MCF 10A (cell line): ENCODE data around the gene RAMP3. TPM values are rescaled to one million over a fixed set of nuclear protein-coding genes. Genes with fewer than 3 reads are reported as not detected.

ENCODE experiments used
- BruUV-seq: library from RNA; stranded (reverse); fragments of 400-500 nt; replicated peaks from 2 replicates; lab custom pipeline; 2021; lab: Mats Ljungman, UMichigan
- CTCF ChIA-PET: fragments of 300-600 bp; sonication (Branson Sonifier 250); formaldehyde crosslinking; extraction: SDS; loops from one replicate; lab custom pipeline; 2021; ENCODE audit warnings: antibody characterized with exemption, inconsistent platforms; lab: Yijun Ruan, JAX
- POLR2A ChIA-PET: fragments of 300-600, 350-650 bp; sonication (Branson Sonifier 250); formaldehyde crosslinking; extraction: SDS; loops from one replicate; lab custom pipeline; 2020; ENCODE audit warnings: antibody characterized with exemption, inconsistent platforms; lab: Yijun Ruan, JAX
- DNase-seq: peaks from one replicate; pipeline ENCODE4 v3.0.0-alpha.2; 2018; ENCODE audit not compliant: unreplicated experiment
- H3K27ac Mint-ChIP-seq: one replicate; pipeline ENCODE4 v1.8.0; 2022; ENCODE audit warnings: mild to moderate bottlenecking, low read depth, mixed read lengths; ENCODE audit not compliant: unreplicated experiment
- H3K27me3 Mint-ChIP-seq: one replicate; pipeline ENCODE4 v1.8.0; 2022; ENCODE audit warnings: mixed read lengths; ENCODE audit not compliant: insufficient read depth, unreplicated experiment
- H3K36me3 Mint-ChIP-seq: one replicate; pipeline ENCODE4 v1.8.0; 2022; ENCODE audit warnings: mild to moderate bottlenecking, moderate library complexity, mixed read lengths; ENCODE audit not compliant: insufficient read depth, unreplicated experiment
- H3K4me1 Mint-ChIP-seq: one replicate; pipeline ENCODE4 v1.8.0; 2022; ENCODE audit warnings: mixed read lengths; ENCODE audit not compliant: insufficient read depth, unreplicated experiment
- H3K4me3 Mint-ChIP-seq: one replicate; pipeline ENCODE4 v1.8.0; 2022; ENCODE audit warnings: mild to moderate bottlenecking, moderate library complexity, mixed read lengths; ENCODE audit not compliant: unreplicated experiment
- H3K9me3 Mint-ChIP-seq: one replicate; pipeline ENCODE4 v1.8.0; 2022; ENCODE audit warnings: mixed read lengths; ENCODE audit not compliant: unreplicated experiment
- intact Hi-C: fragments of 100-400 bp; cut with micrococcal nuclease; formaldehyde crosslinking; loops from 2 replicates; pipeline ENCODE4 v1.14.1; 2022
- total RNA-seq: library from RNA; stranded (reverse); gene quantifications from 2 replicates; pipeline ENCODE4 v1.2.3, GENCODE V29; 2022
- TF ChIP-seq, protein P1 (sequence below): fragments of 200-600 bp; IDR thresholded peaks from one replicate; pipeline ENCODE4 v1.8.0; 2022; ENCODE audit warnings: antibody characterized with exemption, mild to moderate bottlenecking; ENCODE audit not compliant: unreplicated experiment

RAMP3 gene
- total RNA-seq, 1 experiment from 2014 or later, result not detected

DNA sequence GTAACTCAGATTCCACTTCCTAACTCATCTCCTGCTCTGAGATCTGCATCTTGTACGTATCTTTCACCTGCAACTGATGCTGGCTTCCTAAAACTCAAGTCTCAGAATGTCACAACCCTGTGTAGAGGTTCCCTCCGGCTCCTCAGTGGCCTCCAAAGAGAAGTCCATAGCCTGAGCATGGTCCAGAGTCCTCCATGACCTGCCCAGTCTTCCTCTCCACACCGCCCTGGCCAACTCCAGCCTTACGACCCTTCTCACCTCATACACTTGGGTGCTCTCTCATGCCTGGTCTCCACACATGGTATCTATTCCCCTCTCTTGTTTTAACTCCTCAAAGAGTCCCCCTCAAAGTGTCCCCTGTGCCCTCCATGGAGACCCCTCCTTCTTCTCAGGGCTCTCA lies 41.9 kb downstream of the RAMP3 start:
- no peaks in the 10 kb centered on the region for H3K36me3 Mint-ChIP-seq
- intact Hi-C loops, result no loop called here
- TF ChIP-seq, protein P1, sequence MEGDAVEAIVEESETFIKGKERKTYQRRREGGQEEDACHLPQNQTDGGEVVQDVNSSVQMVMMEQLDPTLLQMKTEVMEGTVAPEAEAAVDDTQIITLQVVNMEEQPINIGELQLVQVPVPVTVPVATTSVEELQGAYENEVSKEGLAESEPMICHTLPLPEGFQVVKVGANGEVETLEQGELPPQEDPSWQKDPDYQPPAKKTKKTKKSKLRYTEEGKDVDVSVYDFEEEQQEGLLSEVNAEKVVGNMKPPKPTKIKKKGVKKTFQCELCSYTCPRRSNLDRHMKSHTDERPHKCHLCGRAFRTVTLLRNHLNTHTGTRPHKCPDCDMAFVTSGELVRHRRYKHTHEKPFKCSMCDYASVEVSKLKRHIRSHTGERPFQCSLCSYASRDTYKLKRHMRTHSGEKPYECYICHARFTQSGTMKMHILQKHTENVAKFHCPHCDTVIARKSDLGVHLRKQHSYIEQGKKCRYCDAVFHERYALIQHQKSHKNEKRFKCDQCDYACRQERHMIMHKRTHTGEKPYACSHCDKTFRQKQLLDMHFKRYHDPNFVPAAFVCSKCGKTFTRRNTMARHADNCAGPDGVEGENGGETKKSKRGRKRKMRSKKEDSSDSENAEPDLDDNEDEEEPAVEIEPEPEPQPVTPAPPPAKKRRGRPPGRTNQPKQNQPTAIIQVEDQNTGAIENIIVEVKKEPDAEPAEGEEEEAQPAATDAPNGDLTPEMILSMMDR, result no peak
- POLR2A ChIA-PET, result no interaction called here
- DNase-seq, result no peak
- H3K27me3 Mint-ChIP-seq, result peaks cover 46% of the 10 kb centered on the region
- CTCF ChIA-PET, result interaction anchor here (0.7 to 1.0 kb wide), 3 partner anchors 16 to 542 kb away, joined by 3 to 4 read pairs (median 3); no protein-coding TSS in a partner anchor
- H3K4me1 Mint-ChIP-seq, result peaks cover 8% of the 10 kb centered on the region
- no TSS peak for BruUV-seq
- no peak overlapping the region for H3K27ac Mint-ChIP-seq
- no peaks in the 10 kb centered on the region for H3K9me3 Mint-ChIP-seq
- H3K4me3 Mint-ChIP-seq, result no peak overlapping the region

DNA sequence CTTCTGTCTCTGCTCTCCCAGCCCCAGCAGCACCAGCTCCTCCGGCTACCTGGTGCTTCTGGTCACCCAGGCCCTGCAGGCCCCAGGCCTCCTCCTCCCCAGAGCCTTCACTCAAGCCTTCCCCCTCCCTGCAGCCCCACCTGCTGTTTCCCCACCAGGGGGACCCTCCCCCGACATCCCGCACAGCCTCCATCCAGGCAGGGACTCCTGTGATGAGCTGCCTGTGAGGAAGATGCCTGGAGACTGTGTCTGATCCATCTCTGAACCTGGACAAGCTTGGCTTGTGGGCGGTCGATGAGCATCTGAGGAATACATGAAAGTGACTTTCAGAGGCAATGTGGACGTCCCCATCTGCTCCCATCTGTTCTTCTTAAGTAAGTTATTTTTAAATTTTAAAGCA lies 45.0 kb downstream of the RAMP3 start:
- H3K27me3 Mint-ChIP-seq, result peaks cover 29% of the 10 kb centered on the region

DNA sequence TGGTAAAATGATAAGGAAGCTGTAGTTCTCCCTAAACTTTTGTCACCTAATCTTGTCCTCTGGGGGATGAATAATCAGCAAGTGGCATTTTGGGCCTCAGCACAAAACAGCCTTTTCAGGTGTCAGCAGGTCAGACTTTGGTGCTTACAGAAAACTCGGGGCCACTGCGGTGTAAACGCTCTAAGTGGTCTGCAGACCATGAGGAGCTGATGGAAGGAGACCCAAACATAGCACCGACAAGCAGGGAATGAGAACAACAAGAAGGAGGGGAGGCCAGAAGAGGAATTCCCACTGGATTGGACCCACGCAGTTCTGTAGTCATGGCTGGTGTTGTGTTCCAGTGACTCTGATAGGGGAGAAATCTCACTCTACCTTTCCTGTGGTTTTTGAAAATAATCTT lies 45.4 kb downstream of the RAMP3 start:
- Mint-ChIP-seq H3K36me3 (no peaks in the 10 kb centered on the region), H3K27me3 (peaks cover 31% of the 10 kb centered on the region), H3K27ac (no peak overlapping the region), H3K4me1 (peaks cover 23% of the 10 kb centered on the region), H3K4me3 (no peak overlapping the region), H3K9me3 (no peaks in the 10 kb centered on the region)
- POLR2A ChIA-PET, result no interaction called here
- intact Hi-C loops, result no loop called here
- DNase-seq, result no peak
- CTCF ChIA-PET, result interaction anchor here (1.0 to 1.1 kb wide), 2 partner anchors 49 to 57 kb away, joined by 5 read pairs; no protein-coding TSS in a partner anchor
- TF ChIP-seq, protein P1, result no peak
- BruUV-seq, result no TSS peak

More for the DNA sequence above, 45.0 kb downstream of the RAMP3 start:
- CTCF ChIA-PET, result interaction anchor here (1.0 to 1.1 kb wide), 2 partner anchors 48 to 58 kb away, joined by 5 read pairs; no protein-coding TSS in a partner anchor
- H3K9me3 Mint-ChIP-seq, result no peaks in the 10 kb centered on the region
- TF ChIP-seq, protein P1, result no peak
- BruUV-seq, result no TSS peak
- intact Hi-C loops, result no loop called here
- no peaks in the 10 kb centered on the region for H3K36me3 Mint-ChIP-seq
- no peak overlapping the region for H3K27ac Mint-ChIP-seq
- DNase-seq, result no peak
- H3K4me3 Mint-ChIP-seq, result no peak overlapping the region
- POLR2A ChIA-PET, result no interaction called here
- H3K4me1 Mint-ChIP-seq, result peaks cover 23% of the 10 kb centered on the region

DNA sequence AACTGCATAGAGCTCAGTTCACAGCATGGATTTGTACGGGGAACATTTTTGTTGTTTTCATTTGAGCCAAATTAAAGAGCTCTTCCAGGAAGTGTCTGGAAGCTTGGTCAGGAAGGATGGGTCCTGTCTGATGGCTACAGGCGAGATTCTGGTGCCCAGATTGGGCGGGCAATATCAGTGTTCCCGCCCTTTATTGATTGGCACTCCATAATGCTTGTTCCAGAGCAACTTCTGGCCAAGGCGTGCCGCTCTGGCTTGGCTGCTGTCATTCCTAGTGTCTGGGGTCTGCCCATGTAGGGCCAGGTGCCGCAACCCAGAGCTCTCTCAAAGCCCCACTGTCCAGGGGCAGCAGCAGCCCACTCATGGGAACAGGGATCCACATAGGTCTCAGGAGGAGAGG lies 45.9 kb downstream of the RAMP3 start:
- H3K4me3 Mint-ChIP-seq, result no peak overlapping the region
- DNase-seq, result no peak
- POLR2A ChIA-PET, result no interaction called here
- peaks cover 23% of the 10 kb centered on the region for H3K4me1 Mint-ChIP-seq
- BruUV-seq, result no TSS peak
- no peak overlapping the region for H3K27ac Mint-ChIP-seq
- CTCF ChIA-PET, result interaction anchor here (0.8 to 1.1 kb wide), 3 partner anchors 13 to 57 kb away, joined by 3 to 5 read pairs (median 5); no protein-coding TSS in a partner anchor
- TF ChIP-seq, protein P1, result no peak
- H3K9me3 Mint-ChIP-seq, result no peaks in the 10 kb centered on the region
- no peaks in the 10 kb centered on the region for H3K36me3 Mint-ChIP-seq
- intact Hi-C loops, result no loop called here
- peaks cover 35% of the 10 kb centered on the region for H3K27me3 Mint-ChIP-seq
